ENCODE results near the gene PUM2.

PUM2 gene

DNA sequence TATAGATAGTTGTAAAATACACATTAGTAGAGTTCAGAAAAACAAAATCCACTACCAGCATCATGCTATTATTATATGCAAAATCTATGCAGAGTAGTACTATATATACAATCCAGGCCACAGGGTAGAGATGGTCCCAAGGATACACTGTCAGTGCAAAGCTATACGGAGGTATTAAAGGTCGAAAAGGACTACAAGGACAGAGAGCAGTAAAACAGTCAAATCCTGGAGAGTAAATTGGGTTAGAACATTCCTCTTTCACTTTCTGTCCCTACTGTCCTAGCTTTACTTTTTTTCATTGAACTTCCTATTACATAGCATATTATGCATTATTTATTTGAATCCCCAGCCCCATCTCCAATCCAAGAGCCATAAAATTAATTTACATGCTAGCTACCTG is 86.0 kb downstream of the PUM2 start:
- no peak overlapping the region for H3K4me3 ChIP-seq (ENCODE audit: insufficient read depth, low read length, poor library complexity, severe bottlenecking)
- no peaks in the 10 kb centered on the region for H3K9me2 ChIP-seq (replicated peaks; ENCODE audit: insufficient read depth, low read length)
- peaks cover 41% of the 10 kb centered on the region for H3K36me3 ChIP-seq (ENCODE audit: low read length)

DNA sequence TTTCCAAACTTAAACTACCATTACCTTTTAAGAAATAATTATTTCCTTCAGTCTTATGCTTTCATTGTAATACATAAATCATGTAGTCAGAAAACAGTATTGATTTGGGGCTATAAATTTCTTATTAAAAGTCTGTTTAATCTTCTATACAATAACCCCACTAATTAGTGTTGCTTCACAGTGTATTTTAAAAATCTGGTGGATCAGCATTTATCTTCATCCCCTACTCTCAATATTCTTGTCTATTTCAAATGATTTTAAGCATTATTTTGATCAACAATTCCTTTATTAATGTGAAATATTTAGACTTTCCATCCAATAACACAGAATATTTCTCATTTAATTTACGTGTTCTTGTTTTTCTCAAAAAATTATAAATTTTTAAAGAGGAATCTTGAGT is 93.2 kb downstream of the PUM2 start:
- Histone ChIP-seq H3K9me3 (ENCODE audit: insufficient read depth, low read length) (no peaks in the 10 kb centered on the region), H3K27ac (ENCODE audit: low read depth, low read length) (no peak overlapping the region), H3F3A (ENCODE audit: insufficient read depth) (peaks cover 13% of the 10 kb centered on the region; the same call in 1 of the 2 replicates), H4K20me1 (ENCODE audit: low read depth, low read length) (peaks cover 10% of the 10 kb centered on the region), H3K4me2 (ENCODE audit: low read depth, low read length, poor library complexity, severe bottlenecking) (no peak overlapping the region), H3K27me3 (ENCODE audit: low read length) (no peaks in the 10 kb centered on the region), H3K79me2 (ENCODE audit: insufficient read depth, low read length) (no peaks in the 10 kb centered on the region), H3K36me3 (ENCODE audit: low read length) (peaks cover 79% of the 10 kb centered on the region), H3K9ac (ENCODE audit: low read length) (no peak overlapping the region), H3K4me3 (ENCODE audit: insufficient read depth, low read length, poor library complexity, severe bottlenecking) (no peak overlapping the region), H2AFZ (ENCODE audit: low read depth, low read length, severe bottlenecking) (no peak overlapping the region), H3K9me2 (replicated peaks; ENCODE audit: insufficient read depth, low read length) (no peaks in the 10 kb centered on the region)
- no peak for TF ChIP-seq EZH2phosphoT487 (conservative IDR thresholded peaks at IDR 0.05; ENCODE audit: low read length)
- TF ChIP-seq, protein P1, sequence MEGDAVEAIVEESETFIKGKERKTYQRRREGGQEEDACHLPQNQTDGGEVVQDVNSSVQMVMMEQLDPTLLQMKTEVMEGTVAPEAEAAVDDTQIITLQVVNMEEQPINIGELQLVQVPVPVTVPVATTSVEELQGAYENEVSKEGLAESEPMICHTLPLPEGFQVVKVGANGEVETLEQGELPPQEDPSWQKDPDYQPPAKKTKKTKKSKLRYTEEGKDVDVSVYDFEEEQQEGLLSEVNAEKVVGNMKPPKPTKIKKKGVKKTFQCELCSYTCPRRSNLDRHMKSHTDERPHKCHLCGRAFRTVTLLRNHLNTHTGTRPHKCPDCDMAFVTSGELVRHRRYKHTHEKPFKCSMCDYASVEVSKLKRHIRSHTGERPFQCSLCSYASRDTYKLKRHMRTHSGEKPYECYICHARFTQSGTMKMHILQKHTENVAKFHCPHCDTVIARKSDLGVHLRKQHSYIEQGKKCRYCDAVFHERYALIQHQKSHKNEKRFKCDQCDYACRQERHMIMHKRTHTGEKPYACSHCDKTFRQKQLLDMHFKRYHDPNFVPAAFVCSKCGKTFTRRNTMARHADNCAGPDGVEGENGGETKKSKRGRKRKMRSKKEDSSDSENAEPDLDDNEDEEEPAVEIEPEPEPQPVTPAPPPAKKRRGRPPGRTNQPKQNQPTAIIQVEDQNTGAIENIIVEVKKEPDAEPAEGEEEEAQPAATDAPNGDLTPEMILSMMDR (IDR thresholded peaks at IDR 0.05; ENCODE audit: insufficient read depth, low read length, poor library complexity, severe bottlenecking), result no peak

More for the DNA sequence above, 86.0 kb downstream of the PUM2 start:
- Histone ChIP-seq H3K9me3 (ENCODE audit: insufficient read depth, low read length) (no peaks in the 10 kb centered on the region), H3F3A (ENCODE audit: insufficient read depth) (0 out of 2 replicates have a peak, but pooled peaks cover 12% of the 10 kb centered on the region), H3K4me2 (ENCODE audit: low read depth, low read length, poor library complexity, severe bottlenecking) (no peak overlapping the region), H3K79me2 (ENCODE audit: insufficient read depth, low read length) (no peaks in the 10 kb centered on the region), H2AFZ (ENCODE audit: low read depth, low read length, severe bottlenecking) (no peak overlapping the region), H3K27ac (ENCODE audit: low read depth, low read length) (no peak overlapping the region), H4K20me1 (ENCODE audit: low read depth, low read length) (peaks cover 23% of the 10 kb centered on the region), H3K27me3 (ENCODE audit: low read length) (no peaks in the 10 kb centered on the region), H3K9ac (ENCODE audit: low read length) (no peak overlapping the region)
- no peak for TF ChIP-seq EZH2phosphoT487 (conservative IDR thresholded peaks at IDR 0.05; ENCODE audit: low read length)
- TF ChIP-seq, protein P1 (IDR thresholded peaks at IDR 0.05; ENCODE audit: insufficient read depth, low read length, poor library complexity, severe bottlenecking), result no peak

DNA sequence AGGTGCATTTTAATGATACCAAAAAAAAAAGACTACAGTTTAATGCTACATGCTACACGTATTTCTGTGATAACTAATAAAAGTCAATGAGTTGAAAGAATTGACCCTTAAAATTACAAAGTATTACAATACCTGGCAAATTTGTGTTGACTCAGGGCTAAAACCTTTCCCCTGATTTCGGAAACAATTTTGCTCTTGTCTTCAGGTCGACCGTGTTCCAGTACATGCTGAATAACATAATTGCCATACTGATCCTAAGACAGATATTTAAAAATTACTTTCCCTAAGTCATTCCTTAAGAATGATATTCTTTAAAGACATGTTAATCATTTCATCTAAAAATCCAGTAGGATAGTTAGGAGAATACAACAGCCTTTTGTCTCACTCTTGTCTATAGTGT is 95.9 kb downstream of the PUM2 start:
- peaks cover 87% of the 10 kb centered on the region for H3K36me3 ChIP-seq (ENCODE audit: low read length)
- no peak overlapping the region for H3K27ac ChIP-seq (ENCODE audit: low read depth, low read length)
- no peaks in the 10 kb centered on the region for H3K9me3 ChIP-seq (ENCODE audit: insufficient read depth, low read length)
- H2AFZ ChIP-seq (ENCODE audit: low read depth, low read length, severe bottlenecking), result no peak overlapping the region
- H3F3A ChIP-seq (ENCODE audit: insufficient read depth), result peaks cover 24% of the 10 kb centered on the region
- H3K4me3 ChIP-seq (ENCODE audit: insufficient read depth, low read length, poor library complexity, severe bottlenecking), result no peak overlapping the region
- no peak for TF ChIP-seq EZH2phosphoT487 (conservative IDR thresholded peaks at IDR 0.05; ENCODE audit: low read length)
- TF ChIP-seq, protein P1 (IDR thresholded peaks at IDR 0.05; ENCODE audit: insufficient read depth, low read length, poor library complexity, severe bottlenecking), result no peak
- H3K9ac ChIP-seq (ENCODE audit: low read length), result no peak overlapping the region
- no peaks in the 10 kb centered on the region for H3K9me2 ChIP-seq (replicated peaks; ENCODE audit: insufficient read depth, low read length)
- no peaks in the 10 kb centered on the region for H3K27me3 ChIP-seq (ENCODE audit: low read length)
- no peak overlapping the region for H3K4me2 ChIP-seq (ENCODE audit: low read depth, low read length, poor library complexity, severe bottlenecking)
- no peaks in the 10 kb centered on the region for H3K79me2 ChIP-seq (ENCODE audit: insufficient read depth, low read length)
- peaks cover 8% of the 10 kb centered on the region; the same call in 1 of the 2 replicates for H4K20me1 ChIP-seq (ENCODE audit: low read depth, low read length)
